MCF 10A (cell line): ENCODE data around the gene MRPL46. TPM values are rescaled to one million over a fixed set of nuclear protein-coding genes. Genes with fewer than 3 reads are reported as not detected.

Source experiments
- BruUV-seq: library from RNA; stranded (reverse); fragments of 400-500 nt; replicated peaks from 2 replicates; lab custom pipeline; 2021; lab: Mats Ljungman, UMichigan
- CTCF ChIA-PET: fragments of 300-600 bp; sonication (Branson Sonifier 250); formaldehyde crosslinking; extraction: SDS; loops from one replicate; lab custom pipeline; 2021; ENCODE audit warnings: antibody characterized with exemption, inconsistent platforms; lab: Yijun Ruan, JAX
- POLR2A ChIA-PET: fragments of 300-600, 350-650 bp; sonication (Branson Sonifier 250); formaldehyde crosslinking; extraction: SDS; loops from one replicate; lab custom pipeline; 2020; ENCODE audit warnings: antibody characterized with exemption, inconsistent platforms; lab: Yijun Ruan, JAX
- DNase-seq: peaks from one replicate; pipeline ENCODE4 v3.0.0-alpha.2; 2018; ENCODE audit not compliant: unreplicated experiment
- H3K27ac Mint-ChIP-seq: one replicate; pipeline ENCODE4 v1.8.0; 2022; ENCODE audit warnings: mild to moderate bottlenecking, low read depth, mixed read lengths; ENCODE audit not compliant: unreplicated experiment
- H3K27me3 Mint-ChIP-seq: one replicate; pipeline ENCODE4 v1.8.0; 2022; ENCODE audit warnings: mixed read lengths; ENCODE audit not compliant: insufficient read depth, unreplicated experiment
- H3K36me3 Mint-ChIP-seq: one replicate; pipeline ENCODE4 v1.8.0; 2022; ENCODE audit warnings: mild to moderate bottlenecking, moderate library complexity, mixed read lengths; ENCODE audit not compliant: insufficient read depth, unreplicated experiment
- H3K4me1 Mint-ChIP-seq: one replicate; pipeline ENCODE4 v1.8.0; 2022; ENCODE audit warnings: mixed read lengths; ENCODE audit not compliant: insufficient read depth, unreplicated experiment
- H3K4me3 Mint-ChIP-seq: one replicate; pipeline ENCODE4 v1.8.0; 2022; ENCODE audit warnings: mild to moderate bottlenecking, moderate library complexity, mixed read lengths; ENCODE audit not compliant: unreplicated experiment
- H3K9me3 Mint-ChIP-seq: one replicate; pipeline ENCODE4 v1.8.0; 2022; ENCODE audit warnings: mixed read lengths; ENCODE audit not compliant: unreplicated experiment
- CTCF ChIP-seq: fragments of 200-600 bp; IDR thresholded peaks from one replicate; pipeline ENCODE4 v1.8.0; 2022; ENCODE audit warnings: antibody characterized with exemption, mild to moderate bottlenecking; ENCODE audit not compliant: unreplicated experiment
- intact Hi-C: fragments of 100-400 bp; cut with micrococcal nuclease; formaldehyde crosslinking; loops from 2 replicates; pipeline ENCODE4 v1.14.1; 2022
- total RNA-seq: library from RNA; stranded (reverse); gene quantifications from 2 replicates; pipeline ENCODE4 v1.2.3, GENCODE V29; 2022

The MRPL46 gene
- total RNA-seq, 1 experiment from 2014 or later: 23.2 TPM

- Mint-ChIP-seq H3K27me3 (no peaks in the 10 kb centered on the region), H3K4me1 (peaks cover 6% of the 10 kb centered on the region), H3K9me3 (no peaks in the 10 kb centered on the region), H3K4me3 (no peak overlapping the region), H3K36me3 (no peaks in the 10 kb centered on the region), H3K27ac (no peak overlapping the region)
- TF ChIP-seq CTCF: peak; percentile 86
- DNase-seq: peak; percentile 65
- intact Hi-C loops: loop anchor here (1.0 to 10.0 kb wide), 5 partner anchors 176 to 1825 kb away; no protein-coding TSS in a partner anchor
- no TSS peak for BruUV-seq
- ChIA-PET POLR2A (no interaction called here), CTCF (interaction anchor here (0.6 to 2.6 kb wide), 12 partner anchors 10 to 1452 kb away, joined by 3 to 7 read pairs (median 4); no protein-coding TSS in a partner anchor)
Measured at GRCh38 chr15:88450125-88450798, 16.9 kb downstream of the MRPL46 start.

- intact Hi-C loops: no loop called here
- no peak overlapping the region for H3K4me3 Mint-ChIP-seq
- H3K27ac Mint-ChIP-seq: no peak overlapping the region
- H3K4me1 Mint-ChIP-seq: peaks cover 6% of the 10 kb centered on the region
- no peak for DNase-seq
- no TSS peak for BruUV-seq
- no peaks in the 10 kb centered on the region for H3K36me3 Mint-ChIP-seq
- ChIA-PET CTCF (interaction anchor here (0.7 to 2.6 kb wide), 7 partner anchors 10 to 1452 kb away, joined by 3 to 7 read pairs (median 4); no protein-coding TSS in a partner anchor), POLR2A (no interaction called here)
- TF ChIP-seq CTCF: no peak
- peaks cover 1% of the 10 kb centered on the region for H3K9me3 Mint-ChIP-seq
- peaks cover under 1% of the 10 kb centered on the region for H3K27me3 Mint-ChIP-seq
Measured at GRCh38 chr15:88449581-88449980, 17.6 kb downstream of the MRPL46 start.

GRCh38 chr15:88448991-88449461 is 18.2 kb downstream of the MRPL46 start:
- DNase-seq: no peak
- BruUV-seq: no TSS peak
- POLR2A ChIA-PET: no interaction called here
- Mint-ChIP-seq H3K27me3 (peaks cover 6% of the 10 kb centered on the region), H3K9me3 (peaks cover 7% of the 10 kb centered on the region), H3K36me3 (no peaks in the 10 kb centered on the region), H3K27ac (no peak overlapping the region), H3K4me3 (no peak overlapping the region), H3K4me1 (peaks cover 6% of the 10 kb centered on the region)
- CTCF ChIA-PET: interaction anchor here (0.6 to 1.2 kb wide), 4 partner anchors 9 to 469 kb away, joined by 3 to 4 read pairs (median 4); no protein-coding TSS in a partner anchor
- no peak for TF ChIP-seq CTCF
- intact Hi-C loops: no loop called here

DNA sequence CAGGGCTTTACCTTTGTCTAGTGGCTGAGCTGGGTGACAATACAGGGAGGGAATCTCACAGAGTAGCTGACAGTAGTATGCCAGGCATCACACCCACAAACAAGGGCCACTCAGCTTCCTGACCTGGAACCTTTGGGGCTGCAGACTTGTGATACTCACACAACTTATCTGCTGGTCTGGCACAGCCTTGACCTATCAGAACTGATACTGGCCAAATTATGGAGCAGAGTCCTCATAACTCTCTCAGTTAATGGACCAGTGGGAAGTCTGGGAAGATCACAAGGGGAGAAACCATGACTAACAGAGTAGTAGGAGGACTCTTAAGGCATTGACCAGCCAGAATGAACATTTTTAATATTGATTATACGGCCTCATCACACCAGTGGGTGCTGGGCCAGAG is 19.4 kb downstream of the MRPL46 start:
- Mint-ChIP-seq H3K27ac (no peak overlapping the region), H3K9me3 (peaks cover 16% of the 10 kb centered on the region), H3K4me1 (peaks cover 6% of the 10 kb centered on the region), H3K4me3 (no peak overlapping the region), H3K27me3 (peaks cover 19% of the 10 kb centered on the region), H3K36me3 (no peaks in the 10 kb centered on the region)
- CTCF ChIA-PET: interaction anchor here (0.6 to 1.7 kb wide), 3 partner anchors 134 to 1532 kb away, joined by 4 to 8 read pairs (median 5); no protein-coding TSS in a partner anchor
- POLR2A ChIA-PET: no interaction called here
- intact Hi-C loops: no loop called here
- no peak for TF ChIP-seq CTCF
- BruUV-seq: no TSS peak
- DNase-seq: no peak
